Measurements from ENCODE around the gene TAF5L.

Gene TAF5L

DNA sequence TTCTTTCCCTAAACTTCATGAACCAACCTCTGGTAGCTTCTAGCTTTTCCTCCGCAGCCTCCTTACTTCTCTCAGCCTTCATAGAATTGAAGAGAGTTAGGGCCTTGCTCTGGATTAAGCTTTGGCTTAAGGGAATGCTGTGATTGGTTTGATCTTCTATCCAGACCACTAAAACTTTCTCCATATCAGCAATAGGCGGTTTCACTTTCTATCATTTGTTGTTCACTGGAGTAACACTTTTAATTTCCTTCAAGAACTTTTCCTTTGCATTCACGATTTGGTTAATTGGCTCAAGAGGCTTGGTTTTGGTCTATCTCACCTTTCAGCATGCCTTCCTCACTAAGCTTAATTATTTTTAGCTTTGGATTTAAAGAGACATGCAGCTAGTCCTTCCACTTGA is 5.2 kb upstream of the TAF5L start:
- Mint-ChIP-seq H3K4me1 (peaks cover 14% of the 10 kb centered on the region), H3K4me3 (no peak overlapping the region), H3K27me3 (ENCODE audit: low read depth, poor library complexity) (peaks cover 2% of the 10 kb centered on the region), H3K9me3 (no peaks in the 10 kb centered on the region), H3K27ac (no peak overlapping the region), H3K36me3 (ENCODE audit: low read depth) (peaks cover 31% of the 10 kb centered on the region)
- TF ChIP-seq, protein P1, sequence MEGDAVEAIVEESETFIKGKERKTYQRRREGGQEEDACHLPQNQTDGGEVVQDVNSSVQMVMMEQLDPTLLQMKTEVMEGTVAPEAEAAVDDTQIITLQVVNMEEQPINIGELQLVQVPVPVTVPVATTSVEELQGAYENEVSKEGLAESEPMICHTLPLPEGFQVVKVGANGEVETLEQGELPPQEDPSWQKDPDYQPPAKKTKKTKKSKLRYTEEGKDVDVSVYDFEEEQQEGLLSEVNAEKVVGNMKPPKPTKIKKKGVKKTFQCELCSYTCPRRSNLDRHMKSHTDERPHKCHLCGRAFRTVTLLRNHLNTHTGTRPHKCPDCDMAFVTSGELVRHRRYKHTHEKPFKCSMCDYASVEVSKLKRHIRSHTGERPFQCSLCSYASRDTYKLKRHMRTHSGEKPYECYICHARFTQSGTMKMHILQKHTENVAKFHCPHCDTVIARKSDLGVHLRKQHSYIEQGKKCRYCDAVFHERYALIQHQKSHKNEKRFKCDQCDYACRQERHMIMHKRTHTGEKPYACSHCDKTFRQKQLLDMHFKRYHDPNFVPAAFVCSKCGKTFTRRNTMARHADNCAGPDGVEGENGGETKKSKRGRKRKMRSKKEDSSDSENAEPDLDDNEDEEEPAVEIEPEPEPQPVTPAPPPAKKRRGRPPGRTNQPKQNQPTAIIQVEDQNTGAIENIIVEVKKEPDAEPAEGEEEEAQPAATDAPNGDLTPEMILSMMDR (IDR thresholded peaks at IDR 0.05) = no peak
- no peak for DNase-seq

DNA sequence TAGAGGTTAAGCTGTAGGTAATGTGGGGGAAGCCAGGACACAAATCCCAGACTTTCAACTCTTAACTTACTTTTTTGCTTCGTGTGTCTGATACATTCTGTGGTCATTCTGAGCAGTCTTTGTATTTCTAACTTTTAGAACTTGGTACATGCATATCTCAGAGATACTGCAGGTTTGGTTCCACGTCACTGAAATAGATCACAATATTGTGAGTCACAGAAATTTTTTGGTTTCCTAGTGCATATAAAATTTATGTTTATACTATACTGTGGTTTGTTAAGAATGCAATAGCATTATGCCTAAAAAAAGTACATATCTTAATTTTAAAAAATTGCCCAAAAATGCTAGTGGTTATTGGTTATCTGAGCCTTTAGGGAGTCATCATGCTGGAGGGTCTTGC is 3.3 kb upstream of the TAF5L start:
- no peak overlapping the region for H3K4me3 Mint-ChIP-seq
- peaks cover 16% of the 10 kb centered on the region for H3K36me3 Mint-ChIP-seq (ENCODE audit: low read depth)
- H3K27ac Mint-ChIP-seq = no peak overlapping the region
- DNase-seq = no peak
- H3K27me3 Mint-ChIP-seq (ENCODE audit: low read depth, poor library complexity) = no peaks in the 10 kb centered on the region
- TF ChIP-seq, protein P1 (IDR thresholded peaks at IDR 0.05) = no peak
- H3K9me3 Mint-ChIP-seq = no peaks in the 10 kb centered on the region
- peaks cover 25% of the 10 kb centered on the region for H3K4me1 Mint-ChIP-seq

DNA sequence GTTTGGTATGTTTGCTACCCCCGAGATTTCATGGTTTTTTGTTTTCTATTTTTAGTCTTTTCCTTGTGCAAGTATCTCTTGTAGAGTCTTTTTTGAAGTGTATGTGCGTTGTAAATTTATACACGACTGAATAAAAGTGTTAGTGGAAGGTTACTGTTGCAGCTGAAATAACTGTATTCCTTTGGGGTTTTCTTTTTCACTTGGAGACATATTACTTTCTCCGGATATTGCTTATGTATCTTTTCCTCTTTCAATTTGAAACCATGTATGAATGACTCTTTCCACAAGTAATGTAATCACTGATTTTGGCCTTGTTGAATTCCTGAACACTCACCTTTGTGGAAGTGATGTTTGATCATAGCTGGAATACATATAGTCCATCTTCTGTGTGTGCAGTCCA is 1.1 kb upstream of the TAF5L start:
- TF ChIP-seq, protein P1 (IDR thresholded peaks at IDR 0.05) = no peak
- Mint-ChIP-seq H3K27ac (no peak overlapping the region), H3K36me3 (ENCODE audit: low read depth) (peaks cover 15% of the 10 kb centered on the region)

DNA sequence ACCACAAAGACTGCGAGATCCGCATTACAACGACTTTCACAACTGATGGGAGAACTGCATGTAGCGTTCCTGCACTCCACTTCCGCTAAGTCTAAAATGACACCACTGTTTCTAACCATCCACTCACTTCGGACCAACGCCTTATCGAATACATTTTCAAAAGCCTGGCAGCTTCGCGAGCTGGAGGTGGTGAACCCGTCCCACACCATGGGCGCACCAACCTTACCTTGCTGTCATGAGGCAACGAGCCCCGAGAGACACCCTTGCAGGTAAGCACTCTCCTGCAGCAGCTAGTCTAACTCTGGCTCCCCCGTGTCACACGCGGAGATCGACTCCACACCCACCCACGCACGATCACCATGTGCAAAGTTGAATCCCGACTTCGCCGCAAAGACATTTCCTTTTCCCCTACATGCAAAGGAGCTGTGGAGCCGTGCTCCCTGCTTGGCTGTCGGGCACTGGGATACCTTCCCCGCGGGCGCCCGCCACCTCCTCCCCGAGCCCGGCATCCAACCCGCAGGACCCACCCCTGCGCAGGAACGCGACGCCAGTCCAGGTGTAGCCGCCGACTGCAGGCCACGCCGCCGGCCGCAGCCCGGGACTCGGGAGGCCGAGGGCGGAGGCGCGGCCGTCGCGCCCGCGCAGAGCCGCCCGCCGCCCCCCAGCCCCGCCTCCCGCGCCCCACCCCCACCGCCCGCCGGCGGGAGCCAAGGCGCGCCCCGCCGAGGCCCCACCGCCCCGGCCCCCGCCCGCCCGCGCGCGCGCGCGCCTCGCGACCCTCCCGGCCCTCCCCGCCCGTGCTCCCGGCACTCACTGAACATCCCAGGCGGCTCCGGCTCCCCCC is 629 bp downstream of the TAF5L start:
- DNase-seq = no peak
- no peaks in the 10 kb centered on the region for H3K27me3 Mint-ChIP-seq (ENCODE audit: low read depth, poor library complexity)
- H3K36me3 Mint-ChIP-seq (ENCODE audit: low read depth) = peaks cover 15% of the 10 kb centered on the region
- peaks cover 36% of the 10 kb centered on the region for H3K4me1 Mint-ChIP-seq
- H3K27ac Mint-ChIP-seq = peak overlapping the region; percentile 22
- no peaks in the 10 kb centered on the region for H3K9me3 Mint-ChIP-seq
- TF ChIP-seq, protein P1 (IDR thresholded peaks at IDR 0.05) = no peak
- peak overlapping the region; percentile 92 for H3K4me3 Mint-ChIP-seq

More for the DNA sequence above, 1.1 kb upstream of the TAF5L start:
- H3K9me3 Mint-ChIP-seq = no peaks in the 10 kb centered on the region
- H3K27me3 Mint-ChIP-seq (ENCODE audit: low read depth, poor library complexity) = no peaks in the 10 kb centered on the region
- no peak for DNase-seq
- H3K4me1 Mint-ChIP-seq = peaks cover 36% of the 10 kb centered on the region
- H3K4me3 Mint-ChIP-seq = peak overlapping the region; percentile 97

DNA sequence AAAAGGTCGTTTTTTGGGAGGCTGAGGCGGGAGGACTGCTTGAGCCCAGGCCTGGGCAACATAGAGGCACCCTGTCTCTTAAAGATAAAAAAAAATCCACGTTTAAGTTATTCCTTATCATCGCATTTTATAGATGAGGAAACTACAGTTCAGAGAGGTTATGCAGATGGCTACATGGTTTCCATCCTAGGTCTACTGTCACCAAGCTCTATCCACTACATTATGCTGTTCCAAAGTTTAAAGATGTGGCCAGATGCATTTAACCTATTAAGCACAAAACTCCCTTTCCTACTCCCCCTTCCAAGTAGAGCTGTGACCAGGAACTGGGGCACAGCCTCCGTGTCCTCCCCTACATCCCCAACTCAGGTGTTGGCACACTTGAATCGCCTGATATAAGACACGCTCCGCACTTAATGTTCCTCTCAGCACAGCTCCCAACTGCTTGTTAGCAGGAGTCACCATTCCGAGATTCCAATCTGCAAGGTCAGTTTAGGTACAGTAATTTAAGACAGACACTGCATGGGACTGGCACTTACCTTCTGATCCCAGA is 1.3 kb downstream of the TAF5L start:
- Mint-ChIP-seq H3K4me3 (peak overlapping the region; percentile 92), H3K36me3 (ENCODE audit: low read depth) (peaks cover 9% of the 10 kb centered on the region), H3K27ac (peak overlapping the region; percentile 22), H3K27me3 (ENCODE audit: low read depth, poor library complexity) (no peaks in the 10 kb centered on the region), H3K9me3 (no peaks in the 10 kb centered on the region), H3K4me1 (peaks cover 40% of the 10 kb centered on the region)
- DNase-seq = no peak
- TF ChIP-seq, protein P1 (IDR thresholded peaks at IDR 0.05) = no peak
